ENCODE measurements around the gene KIFBP. TPM values are rescaled to one million over a fixed set of nuclear protein-coding genes. Genes with fewer than 3 reads are reported as not detected.
A peak's percentile ranks its signal among the peaks of the same experiment; 100 is the strongest.

KIFBP gene
- total and polyA plus RNA-seq, 7 donors, result 7.9 to 36.9 (median 24.0) TPM

GRCh38 chr10:68955355-68955831 is 33.2 kb upstream of the KIFBP start:
- TF ChIP-seq CTCF (IDR thresholded peaks at IDR 0.05), result no peak
- ATAC-seq (peak in 1 of 4 donors; percentile 4), DNase-seq (no peak)
- H3K4me3 ChIP-seq, result peak overlapping the region; percentile 99
- 4 to 6% (median 5%) methylated on average over 16 of the region's 16 CpGs for WGBS, 3 donors
- intact Hi-C loops (cut with DNase I), result no loop called here
- H3K9me3 ChIP-seq, result no peaks in the 10 kb centered on the region
- peaks cover 23% of the 10 kb centered on the region for H3K4me1 ChIP-seq
- H3K27me3 ChIP-seq (ENCODE audit: insufficient read depth in 3 of 3, low read length in 2 of 3), result no peaks in the 10 kb centered on the region
- H3K36me3 ChIP-seq (ENCODE audit: insufficient read depth in 1 of 2, low read depth in 1 of 2), result peaks cover 0 to 34% of the 10 kb centered on the region in 2 donors
- H3K27ac ChIP-seq, result peak overlapping the region; percentile 99

- no peaks in the 10 kb centered on the region for H3K27me3 ChIP-seq (ENCODE audit: insufficient read depth in 3 of 3, low read length in 2 of 3)
- peak; percentile 96 to 97 (median 96) for ATAC-seq
- WGBS, 3 donors, result 0 to 1% (median 0%) methylated on average over 40 to 53 of the region's 53 CpGs
- H3K4me1 ChIP-seq, result peaks cover 23% of the 10 kb centered on the region
- TF ChIP-seq CTCF (IDR thresholded peaks at IDR 0.05), result peak; percentile 54
- H3K9me3 ChIP-seq, result no peaks in the 10 kb centered on the region
- H3K4me3 ChIP-seq, result peak within 1 kb of the TSS; percentile 99
- peak; percentile 90 to 94 for DNase-seq
- peaks cover 2 to 36% of the 10 kb centered on the region in 2 donors for H3K36me3 ChIP-seq (ENCODE audit: insufficient read depth in 1 of 2, low read depth in 1 of 2)
- intact Hi-C loops (cut with DNase I), result no loop called here
- peak within 1 kb of the TSS; percentile 99 for H3K27ac ChIP-seq
Measured at GRCh38 chr10:68955832-68956532, 32.6 kb upstream of the KIFBP start, which contains the start of gene DDX21. Gene DDX21 (plus strand): TSS chr10:68956170. CDS start chr10:68956226, 56 bp downstream.

- peaks cover 23% of the 10 kb centered on the region for H3K4me1 ChIP-seq
- TF ChIP-seq CTCF (IDR thresholded peaks at IDR 0.05), result no peak
- H3K4me3 ChIP-seq, result peak overlapping the region; percentile 99
- ATAC-seq, result no peak
- WGBS, 3 donors, result 53 to 57% (median 55%) methylated on average over 7 of the region's 7 CpGs
- intact Hi-C loops (cut with DNase I), result no loop called here
- DNase-seq, result no peak
- H3K27ac ChIP-seq, result peak overlapping the region; percentile 99
- no peaks in the 10 kb centered on the region for H3K27me3 ChIP-seq (ENCODE audit: insufficient read depth in 3 of 3, low read length in 2 of 3)
- peaks cover 2 to 41% of the 10 kb centered on the region in 2 donors for H3K36me3 ChIP-seq (ENCODE audit: insufficient read depth in 1 of 2, low read depth in 1 of 2)
- no peaks in the 10 kb centered on the region for H3K9me3 ChIP-seq
Measured at GRCh38 chr10:68957284-68957615, 31.4 kb upstream of the KIFBP start.

GRCh38 chr10:68957654-68958053 is 30.9 kb upstream of the KIFBP start:
- TF ChIP-seq CTCF (IDR thresholded peaks at IDR 0.05), result no peak
- intact Hi-C loops (cut with DNase I), result no loop called here
- Histone ChIP-seq H3K4me1 (peaks cover 23% of the 10 kb centered on the region), H3K27ac (peak overlapping the region; percentile 99), H3K9me3 (no peaks in the 10 kb centered on the region), H3K36me3 (ENCODE audit: insufficient read depth in 1 of 2, low read depth in 1 of 2) (peaks cover 2 to 45% of the 10 kb centered on the region in 2 donors), H3K4me3 (peak overlapping the region; percentile 99), H3K27me3 (ENCODE audit: insufficient read depth in 3 of 3, low read length in 2 of 3) (no peaks in the 10 kb centered on the region)
- ATAC-seq (no peak), DNase-seq (no peak)
- 51 to 59% (median 52%) methylated on average over 3 of the region's 3 CpGs for WGBS, 3 donors
